ENCODE data around the gene ACOT4. TPM values are rescaled to one million over a fixed set of nuclear protein-coding genes. Genes with fewer than 3 reads are reported as not detected.
"Not testable (repeated sequence)": the region's sequence is repeated elsewhere in the genome, so short reads cannot be mapped to it uniquely, and the experiment has no call there.

Gene ACOT4
- total and polyA plus RNA-seq, 2 experiments from 2014 or later, result 0.24 to 0.61 TPM

DNA sequence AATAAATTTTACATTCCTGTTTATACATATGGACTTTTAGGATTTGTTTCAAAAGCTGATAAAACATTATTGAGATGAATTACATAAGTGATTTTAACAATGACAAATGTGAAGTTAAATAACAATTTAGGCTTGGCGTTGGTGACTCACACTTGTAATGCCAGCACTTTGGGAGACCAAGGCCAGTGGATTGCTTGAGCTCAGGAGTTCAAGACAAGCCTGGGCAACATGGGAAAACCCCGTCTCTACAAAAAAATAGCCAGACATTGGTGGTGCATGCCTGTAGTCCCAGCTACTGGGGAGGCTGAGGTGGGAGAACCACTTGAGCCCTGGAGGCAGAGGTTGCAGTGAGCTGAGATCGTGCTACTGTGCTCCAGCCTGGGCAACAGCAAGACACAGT lies 15.3 kb upstream of the ACOT4 start:
- no peaks in the 10 kb centered on the region for H3K9me3 ChIP-seq (ENCODE audit: low read depth)
- TF ChIP-seq, protein P1, sequence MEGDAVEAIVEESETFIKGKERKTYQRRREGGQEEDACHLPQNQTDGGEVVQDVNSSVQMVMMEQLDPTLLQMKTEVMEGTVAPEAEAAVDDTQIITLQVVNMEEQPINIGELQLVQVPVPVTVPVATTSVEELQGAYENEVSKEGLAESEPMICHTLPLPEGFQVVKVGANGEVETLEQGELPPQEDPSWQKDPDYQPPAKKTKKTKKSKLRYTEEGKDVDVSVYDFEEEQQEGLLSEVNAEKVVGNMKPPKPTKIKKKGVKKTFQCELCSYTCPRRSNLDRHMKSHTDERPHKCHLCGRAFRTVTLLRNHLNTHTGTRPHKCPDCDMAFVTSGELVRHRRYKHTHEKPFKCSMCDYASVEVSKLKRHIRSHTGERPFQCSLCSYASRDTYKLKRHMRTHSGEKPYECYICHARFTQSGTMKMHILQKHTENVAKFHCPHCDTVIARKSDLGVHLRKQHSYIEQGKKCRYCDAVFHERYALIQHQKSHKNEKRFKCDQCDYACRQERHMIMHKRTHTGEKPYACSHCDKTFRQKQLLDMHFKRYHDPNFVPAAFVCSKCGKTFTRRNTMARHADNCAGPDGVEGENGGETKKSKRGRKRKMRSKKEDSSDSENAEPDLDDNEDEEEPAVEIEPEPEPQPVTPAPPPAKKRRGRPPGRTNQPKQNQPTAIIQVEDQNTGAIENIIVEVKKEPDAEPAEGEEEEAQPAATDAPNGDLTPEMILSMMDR (IDR thresholded peaks at IDR 0.05; ENCODE audit: low read depth, low read length), result no peak
- no peaks in the 10 kb centered on the region for H3K27me3 ChIP-seq
- H3K27ac ChIP-seq, result no peak overlapping the region
- H3K36me3 ChIP-seq, result no peaks in the 10 kb centered on the region
- DNase-seq (ENCODE audit: low read depth in 1 of 2, low spot score in 1 of 2), result no peak
- H3K4me1 ChIP-seq (ENCODE audit: low read depth), result no peaks in the 10 kb centered on the region
- H3K4me3 ChIP-seq, result no peak overlapping the region

DNA sequence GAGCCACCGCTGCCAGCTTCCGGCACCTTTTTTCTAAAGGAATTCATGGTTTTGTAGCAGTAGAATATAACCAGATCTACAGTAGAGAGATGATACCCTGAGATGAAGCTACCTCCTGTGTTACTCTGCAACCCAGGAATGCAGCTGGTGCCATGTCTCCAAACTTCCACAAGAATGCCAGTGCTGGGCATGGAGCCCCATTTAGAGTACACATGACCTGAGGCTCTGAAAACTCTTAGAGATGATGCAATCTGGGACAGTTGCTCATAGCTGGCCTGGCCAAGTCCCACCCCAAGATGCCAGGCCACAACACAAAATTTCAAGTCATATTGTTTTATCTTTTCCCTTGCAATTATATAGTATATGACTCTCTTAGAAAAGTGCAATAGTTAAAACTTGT lies 14.5 kb upstream of the ACOT4 start:
- not testable (repeated sequence) for H3K27ac ChIP-seq; H3K4me1 ChIP-seq (ENCODE audit: low read depth); DNase-seq (ENCODE audit: low read depth in 1 of 2, low spot score in 1 of 2); H3K9me3 ChIP-seq (ENCODE audit: low read depth); H3K27me3 ChIP-seq; H3K36me3 ChIP-seq; H3K4me3 ChIP-seq

DNA sequence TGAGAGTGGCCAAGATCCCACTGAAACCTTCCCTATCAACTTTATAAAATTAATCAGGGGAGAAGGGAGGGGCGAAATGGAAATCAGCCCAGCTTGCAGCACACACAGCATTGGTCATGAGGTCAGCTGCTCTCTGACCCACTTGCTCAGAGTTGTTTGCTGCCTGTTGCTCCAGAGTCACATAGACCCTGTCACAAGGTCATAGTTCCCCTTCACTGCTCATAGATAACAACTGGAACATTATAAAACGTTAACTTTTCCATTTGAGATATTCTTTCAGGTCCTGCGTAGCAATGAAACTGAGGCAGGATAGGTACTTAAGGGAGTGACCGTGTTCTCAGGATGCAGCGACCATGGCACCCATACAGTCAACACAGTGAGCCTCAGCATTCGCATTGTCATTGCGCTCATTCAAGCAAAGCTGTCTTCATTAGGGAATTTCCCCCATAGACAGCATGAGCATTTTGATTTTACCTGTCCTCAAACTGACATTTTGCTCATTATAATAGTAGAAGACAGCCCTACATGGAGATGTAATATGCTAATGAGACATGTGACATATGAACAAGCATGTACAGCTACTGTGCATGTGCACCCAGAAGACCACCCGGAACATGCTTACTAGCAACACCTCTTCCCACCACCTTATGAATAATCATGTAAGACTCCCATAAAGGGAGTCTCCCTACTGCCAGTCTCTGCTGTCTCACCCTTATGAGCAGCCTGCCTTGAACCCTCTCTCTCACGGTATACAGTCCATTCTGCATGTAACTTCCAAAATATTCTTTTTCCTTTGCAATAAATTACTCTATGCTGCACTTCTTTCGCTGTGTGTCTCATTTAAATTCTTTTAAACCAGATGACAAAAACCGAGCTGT lies 9.3 kb upstream of the ACOT4 start:
- not testable (repeated sequence) for H3K27ac ChIP-seq; H3K9me3 ChIP-seq (ENCODE audit: low read depth); DNase-seq (ENCODE audit: low read depth in 1 of 2, low spot score in 1 of 2); H3K27me3 ChIP-seq; H3K36me3 ChIP-seq; H3K4me1 ChIP-seq (ENCODE audit: low read depth); H3K4me3 ChIP-seq

DNA sequence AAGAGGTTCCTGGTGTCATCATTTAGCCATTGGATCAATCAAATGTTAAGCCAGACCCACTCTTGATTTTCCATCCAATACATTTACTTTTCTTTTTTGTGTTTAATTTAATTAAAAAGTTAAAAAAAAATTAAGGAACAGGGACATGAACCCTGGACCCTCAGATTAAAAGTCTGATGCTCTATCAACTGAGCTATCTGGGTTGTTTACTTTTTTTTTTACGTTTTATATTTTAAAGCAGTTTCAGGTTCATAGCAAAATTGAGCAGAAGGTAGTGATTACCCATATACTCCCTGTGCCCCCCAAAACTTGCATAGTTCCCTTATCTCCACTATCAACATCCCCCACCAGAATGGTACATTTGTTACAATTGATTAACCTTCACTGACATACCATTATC lies 3.0 kb upstream of the ACOT4 start:
- TF ChIP-seq, protein P1 (IDR thresholded peaks at IDR 0.05; ENCODE audit: low read depth, low read length), result no peak
- Histone ChIP-seq H3K36me3 (no peaks in the 10 kb centered on the region), H3K9me3 (ENCODE audit: low read depth) (no peaks in the 10 kb centered on the region), H3K4me3 (no peak overlapping the region), H3K4me1 (ENCODE audit: low read depth) (no peaks in the 10 kb centered on the region), H3K27me3 (peaks cover 21% of the 10 kb centered on the region), H3K27ac (no peak overlapping the region)
- DNase-seq (ENCODE audit: low read depth in 1 of 2, low spot score in 1 of 2), result no peak

DNA sequence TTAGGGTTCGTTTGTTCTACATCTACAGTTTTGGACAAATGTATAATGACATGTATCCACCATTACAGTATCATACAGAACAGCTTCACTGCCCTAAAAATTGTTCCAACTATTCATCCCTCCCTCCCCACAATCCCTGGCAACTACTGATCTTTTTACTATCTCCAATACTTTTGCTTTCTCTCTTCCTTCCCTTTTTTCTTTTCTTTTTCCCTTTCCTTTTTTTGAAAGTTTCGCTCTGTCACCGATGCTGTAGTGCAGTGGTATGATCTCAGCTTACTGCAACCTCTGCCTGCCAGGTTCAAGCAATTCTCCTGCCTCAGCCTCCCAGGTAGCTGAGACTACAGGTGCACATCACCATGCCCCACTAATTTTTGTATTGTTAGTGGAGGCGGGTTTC lies 2.6 kb upstream of the ACOT4 start:
- peaks cover 21% of the 10 kb centered on the region for H3K27me3 ChIP-seq
- H3K4me3 ChIP-seq, result no peak overlapping the region
- no peak for DNase-seq (ENCODE audit: low read depth in 1 of 2, low spot score in 1 of 2)
- no peaks in the 10 kb centered on the region for H3K9me3 ChIP-seq (ENCODE audit: low read depth)
- TF ChIP-seq, protein P1 (IDR thresholded peaks at IDR 0.05; ENCODE audit: low read depth, low read length), result no peak
- H3K36me3 ChIP-seq, result no peaks in the 10 kb centered on the region
- H3K4me1 ChIP-seq (ENCODE audit: low read depth), result no peaks in the 10 kb centered on the region
- H3K27ac ChIP-seq, result no peak overlapping the region

DNA sequence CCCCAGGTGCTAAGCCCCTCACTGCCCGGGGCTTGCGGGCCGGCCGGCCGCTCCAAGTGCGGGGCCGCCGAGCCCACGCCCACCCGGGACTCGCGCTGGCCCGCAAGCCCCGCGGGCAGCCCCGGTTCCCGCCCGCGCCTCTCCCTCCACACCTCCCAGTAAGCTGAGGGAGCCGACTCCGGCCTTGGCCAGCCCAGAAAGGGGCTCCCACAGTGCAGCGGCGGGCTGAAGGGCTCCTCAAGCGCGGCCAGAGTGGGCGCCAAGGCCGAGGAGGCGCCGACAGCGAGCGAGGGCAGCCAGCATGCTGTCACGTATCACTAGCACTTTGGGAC lies 1.0 kb upstream of the ACOT4 start:
- H3K4me3 ChIP-seq; DNase-seq (ENCODE audit: low read depth in 1 of 2, low spot score in 1 of 2); H3K36me3 ChIP-seq; H3K4me1 ChIP-seq (ENCODE audit: low read depth); H3K27ac ChIP-seq; H3K9me3 ChIP-seq (ENCODE audit: low read depth): not testable (repeated sequence)
- H3K27me3 ChIP-seq, result peaks cover 21% of the 10 kb centered on the region

DNA sequence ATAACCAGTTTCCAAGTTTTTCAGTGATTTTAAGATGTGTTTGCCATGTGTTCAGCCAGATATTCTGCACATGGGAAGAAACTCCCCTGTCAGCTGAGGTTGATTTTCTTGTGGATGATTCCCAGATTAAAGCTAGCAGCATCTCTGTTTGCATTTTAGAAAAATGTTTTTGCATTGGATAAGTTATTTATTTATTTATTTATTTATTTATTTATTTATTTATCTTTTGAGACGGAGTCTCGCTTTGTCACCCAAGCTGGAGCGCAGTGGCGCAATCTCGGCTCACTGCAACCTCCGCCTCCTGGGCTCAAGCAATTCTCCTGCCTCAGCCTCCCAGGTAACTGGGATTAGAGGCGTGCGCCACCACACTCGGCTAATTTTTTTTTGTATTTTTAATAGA lies 2.8 kb downstream of the ACOT4 start:
- H3K9me3 ChIP-seq (ENCODE audit: low read depth), result no peaks in the 10 kb centered on the region
- H3K36me3 ChIP-seq, result no peaks in the 10 kb centered on the region
- peaks cover 21% of the 10 kb centered on the region for H3K27me3 ChIP-seq
- no peaks in the 10 kb centered on the region for H3K4me1 ChIP-seq (ENCODE audit: low read depth)
- H3K4me3 ChIP-seq, result no peak overlapping the region
- TF ChIP-seq, protein P1 (IDR thresholded peaks at IDR 0.05; ENCODE audit: low read depth, low read length), result no peak
- H3K27ac ChIP-seq, result no peak overlapping the region
- no peak for DNase-seq (ENCODE audit: low read depth in 1 of 2, low spot score in 1 of 2)

All from cardiac muscle cell (in vitro differentiated cells and primary cell).